NCI-H524 treated with DMSO at 0.1 percent for 48 hours (cell line): ENCODE data around the gene R3HDM2.
A peak's percentile ranks its signal among the peaks of the same experiment; 100 is the strongest.

Experiments used
- DNase-seq: peaks from one replicate; lab custom pipeline; 2025; lab: John Stamatoyannopoulos, UW

Gene R3HDM2

GRCh38 chr12:57467212-57467874 is 36.5 kb upstream of the R3HDM2 start:
- DNase-seq: no peak

DNA sequence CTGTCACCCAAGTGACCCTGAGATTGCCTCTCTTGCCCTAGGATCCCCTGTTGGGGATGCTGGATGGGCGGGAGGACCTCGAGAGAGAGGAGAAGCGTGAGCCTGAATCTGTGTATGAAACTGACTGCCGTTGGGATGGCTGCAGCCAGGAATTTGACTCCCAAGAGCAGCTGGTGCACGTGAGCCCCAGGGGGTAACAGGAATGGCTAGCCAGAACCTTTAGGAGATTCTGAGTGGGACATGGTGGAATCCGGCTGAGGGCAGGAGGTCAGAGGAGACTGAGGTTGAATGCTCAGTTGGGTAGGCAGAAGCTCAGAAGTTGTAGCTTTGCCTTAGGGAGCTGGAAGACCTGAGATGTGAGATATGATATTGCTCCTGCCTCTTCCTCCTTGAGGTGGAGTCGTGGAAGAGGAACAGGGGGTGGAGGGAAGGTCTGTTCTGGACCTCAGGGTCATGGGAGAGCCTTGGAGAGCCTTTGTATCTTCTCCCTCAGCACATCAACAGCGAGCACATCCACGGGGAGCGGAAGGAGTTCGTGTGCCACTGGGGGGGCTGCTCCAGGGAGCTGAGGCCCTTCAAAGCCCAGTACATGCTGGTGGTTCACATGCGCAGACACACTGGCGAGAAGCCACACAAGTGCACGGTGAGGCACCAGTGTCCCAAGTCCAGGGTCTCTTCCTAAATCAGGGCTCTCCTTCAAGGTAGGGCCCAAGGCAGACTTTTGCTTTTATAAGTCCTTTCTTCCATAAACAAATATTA is 35.1 kb upstream of the R3HDM2 start:
- no peak for DNase-seq

GRCh38 chr12:57465030-57465746 is 34.3 kb upstream of the R3HDM2 start:
- DNase-seq: no peak

DNA sequence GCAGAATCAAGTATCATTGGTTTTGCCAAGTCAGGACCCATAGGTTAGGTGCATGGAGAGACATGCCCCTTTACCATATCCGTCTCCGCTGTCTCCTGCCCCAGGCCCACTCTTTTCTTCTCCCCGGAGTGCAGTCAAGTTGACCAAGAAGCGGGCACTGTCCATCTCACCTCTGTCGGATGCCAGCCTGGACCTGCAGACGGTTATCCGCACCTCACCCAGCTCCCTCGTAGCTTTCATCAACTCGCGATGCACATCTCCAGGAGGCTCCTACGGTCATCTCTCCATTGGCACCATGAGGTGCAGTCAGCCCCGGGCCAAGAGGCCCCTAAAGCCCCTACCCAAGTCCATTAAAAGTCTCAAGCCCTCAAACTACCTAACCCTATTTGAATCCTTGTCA is 33.7 kb upstream of the R3HDM2 start:
- no peak for DNase-seq

GRCh38 chr12:57462912-57463253 is 32.0 kb upstream of the R3HDM2 start:
- DNase-seq: no peak

DNA sequence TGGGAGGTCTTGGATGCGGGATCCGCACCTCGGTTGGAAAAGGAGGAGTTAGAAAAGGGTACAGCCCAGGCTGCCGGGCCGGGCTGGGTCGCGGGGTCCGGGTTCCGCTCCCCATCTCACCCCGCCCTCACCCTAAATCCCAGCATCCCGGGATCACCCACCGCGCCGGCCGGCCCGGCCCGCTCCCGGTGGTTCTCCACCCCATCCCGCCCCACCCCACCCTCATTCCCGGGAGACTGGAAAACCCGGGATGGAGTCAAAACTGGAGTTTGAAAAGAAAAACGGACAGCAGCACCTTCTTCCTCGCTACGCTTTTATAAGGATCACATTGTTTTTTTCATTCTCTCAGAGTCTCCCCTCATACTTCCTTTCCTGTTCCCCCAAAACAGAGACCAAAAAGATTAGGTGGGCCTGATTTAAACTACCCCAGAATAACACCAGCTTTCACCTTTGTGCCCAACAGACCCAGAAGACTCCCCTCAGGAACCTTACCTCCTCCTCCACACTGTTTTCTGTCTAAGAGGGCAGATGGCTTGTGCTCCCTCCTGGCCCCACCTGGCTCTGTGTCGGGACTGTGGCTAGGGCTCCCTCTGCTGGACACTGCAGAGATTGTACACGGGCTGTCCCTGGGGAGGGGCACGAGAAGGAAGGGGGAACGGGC is 31.5 kb upstream of the R3HDM2 start:
- peak; percentile 75 for DNase-seq

- DNase-seq: no peak
Observed at GRCh38 chr12:57461917-57462250, 31.0 kb upstream of the R3HDM2 start.

- no peak for DNase-seq
Observed at GRCh38 chr12:57461276-57461916, 30.6 kb upstream of the R3HDM2 start.

DNA sequence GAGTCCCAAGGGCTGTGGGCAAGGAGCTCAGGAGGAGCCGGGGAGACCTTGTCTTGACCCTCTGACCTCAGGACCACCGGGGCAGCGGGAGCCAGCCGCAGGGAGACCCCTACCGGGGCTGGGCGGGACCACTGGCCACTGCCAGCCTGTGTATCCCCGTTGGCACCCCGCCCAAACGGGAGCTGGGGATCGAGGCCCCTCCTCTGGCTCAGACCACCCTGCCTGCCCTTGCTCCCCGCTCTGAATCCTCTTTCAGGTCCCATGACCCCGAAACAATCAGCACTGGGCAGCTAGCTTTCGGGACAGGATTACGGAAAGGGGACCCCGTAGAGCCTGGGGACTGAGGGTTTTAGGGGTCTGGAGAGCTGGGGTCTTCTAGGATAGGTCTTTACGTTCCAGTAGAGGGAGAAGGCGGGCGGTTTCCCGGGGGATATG is 30.0 kb upstream of the R3HDM2 start:
- no peak for DNase-seq

DNA sequence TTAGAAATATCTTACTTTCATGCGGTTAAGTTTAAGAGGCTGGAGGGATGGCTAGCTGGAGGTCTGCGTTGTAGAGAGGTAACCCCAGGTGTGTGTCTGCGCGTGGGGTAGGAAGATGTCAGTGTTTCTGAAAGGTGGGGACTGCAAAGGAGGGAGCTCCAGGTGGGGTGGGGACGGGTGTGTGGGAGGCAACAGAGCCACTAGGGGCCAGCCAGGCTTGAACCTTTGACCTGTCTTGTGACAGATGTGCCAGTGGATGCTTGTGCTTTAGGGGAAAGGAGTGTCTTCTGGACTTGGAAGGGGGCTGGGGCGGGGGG is 29.6 kb upstream of the R3HDM2 start:
- no peak for DNase-seq

GRCh38 chr12:57459750-57460467 is 29.1 kb upstream of the R3HDM2 start, which contains the start of gene GLI1:
GLI1 (plus strand) TSS chr12:57459785; CDS start chr12:57463692, 3,907 bp downstream.
- no peak for DNase-seq

DNA sequence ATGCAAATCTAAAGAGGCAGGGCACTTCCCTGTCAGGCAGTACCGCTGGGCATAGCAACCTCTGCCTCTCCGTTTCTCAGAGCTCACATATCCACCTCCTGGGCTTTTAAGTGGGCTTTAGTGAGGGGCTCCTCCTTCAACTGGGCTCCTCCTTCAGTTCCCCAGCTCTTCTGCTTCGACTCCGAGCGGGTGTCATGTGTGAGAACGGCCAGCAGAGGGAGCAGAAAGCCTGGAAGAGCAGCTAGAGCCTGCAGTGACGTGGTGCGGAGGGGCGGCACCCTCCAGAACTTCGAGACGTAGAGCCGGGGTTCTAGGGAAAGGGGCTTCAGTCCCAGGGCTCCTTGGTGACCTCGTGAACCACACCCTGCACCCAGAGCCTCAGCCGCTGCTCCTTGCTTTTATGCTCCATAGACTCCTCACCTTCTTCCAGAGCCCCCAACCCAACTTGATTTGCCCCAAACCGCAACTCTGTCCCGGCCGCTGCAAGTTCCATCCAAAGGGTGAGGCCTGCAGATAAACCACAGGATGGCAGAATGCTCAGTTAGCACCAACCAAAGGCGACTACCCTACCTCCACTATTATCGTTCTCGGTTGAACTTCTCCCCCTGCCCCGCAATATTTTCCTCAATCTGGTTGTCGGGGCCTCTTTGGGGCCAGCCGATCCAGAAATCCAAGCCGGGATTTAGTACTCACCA is 28.4 kb upstream of the R3HDM2 start:
- DNase-seq: peak; percentile 76

DNA sequence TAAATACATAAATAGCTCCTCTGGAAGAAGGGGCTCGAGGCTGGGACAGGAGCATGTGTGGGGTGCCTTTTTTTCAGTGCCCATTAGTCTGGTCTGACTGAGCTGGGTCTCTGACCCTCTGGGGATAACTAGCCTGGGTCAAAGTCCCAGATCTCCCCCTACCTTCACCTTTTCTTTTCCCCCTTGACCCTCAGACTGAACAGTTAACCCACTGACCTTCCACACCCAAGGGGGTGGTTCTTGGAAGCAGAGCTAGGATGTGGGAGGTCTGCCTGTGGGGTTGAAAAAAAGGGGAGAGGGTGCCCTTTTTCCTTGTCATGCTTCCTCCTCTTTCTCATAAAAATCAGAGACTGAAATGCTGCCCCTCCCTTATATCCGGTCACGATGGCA is 27.8 kb upstream of the R3HDM2 start:
- DNase-seq: no peak

DNA sequence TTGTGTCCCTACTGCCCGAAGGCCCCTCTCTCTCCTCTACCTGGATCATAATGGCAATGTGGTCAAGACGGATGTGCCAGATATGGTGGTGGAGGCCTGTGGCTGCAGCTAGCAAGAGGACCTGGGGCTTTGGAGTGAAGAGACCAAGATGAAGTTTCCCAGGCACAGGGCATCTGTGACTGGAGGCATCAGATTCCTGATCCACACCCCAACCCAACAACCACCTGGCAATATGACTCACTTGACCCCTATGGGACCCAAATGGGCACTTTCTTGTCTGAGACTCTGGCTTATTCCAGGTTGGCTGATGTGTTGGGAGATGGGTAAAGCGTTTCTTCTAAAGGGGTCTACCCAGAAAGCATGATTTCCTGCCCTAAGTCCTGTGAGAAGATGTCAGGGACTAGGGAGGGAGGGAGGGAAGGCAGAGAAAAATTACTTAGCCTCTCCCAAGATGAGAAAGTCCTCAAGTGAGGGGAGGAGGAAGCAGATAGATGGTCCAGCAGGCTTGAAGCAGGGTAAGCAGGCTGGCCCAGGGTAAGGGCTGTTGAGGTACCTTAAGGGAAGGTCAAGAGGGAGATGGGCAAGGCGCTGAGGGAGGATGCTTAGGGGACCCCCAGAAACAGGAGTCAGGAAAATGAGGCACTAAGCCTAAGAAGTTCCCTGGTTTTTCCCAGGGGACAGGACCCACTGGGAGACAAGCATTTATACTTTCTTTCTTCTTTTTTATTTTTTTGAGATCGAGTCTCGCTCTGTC is 26.1 kb upstream of the R3HDM2 start:
- no peak for DNase-seq

- no peak for DNase-seq
Observed at GRCh38 chr12:57456145-57456700, 25.4 kb upstream of the R3HDM2 start.

- peak; percentile 90 for DNase-seq
Observed at GRCh38 chr12:57455374-57456144, 24.7 kb upstream of the R3HDM2 start.

GRCh38 chr12:57454566-57455373 is 23.9 kb upstream of the R3HDM2 start, which contains the start of gene INHBE:
INHBE (plus strand) TSS chr12:57455307; CDS start chr12:57455537, 230 bp downstream.
- peak; percentile 90 for DNase-seq

GRCh38 chr12:57454213-57454565 is 23.3 kb upstream of the R3HDM2 start:
- no peak for DNase-seq
